ENCODE measurements around the gene NUCB1.
"Not testable (repeated sequence)": the region's sequence is repeated elsewhere in the genome, so short reads cannot be mapped to it uniquely, and the experiment has no call there.

Gene NUCB1

GRCh38 chr19:48906324-48906723, 6.2 kb downstream of the NUCB1 start:
- DNase-seq: no peak

- no peak for DNase-seq
These were observed 7.6 kb downstream of the NUCB1 start for GRCh38 chr19:48907671-48908070.

DNA sequence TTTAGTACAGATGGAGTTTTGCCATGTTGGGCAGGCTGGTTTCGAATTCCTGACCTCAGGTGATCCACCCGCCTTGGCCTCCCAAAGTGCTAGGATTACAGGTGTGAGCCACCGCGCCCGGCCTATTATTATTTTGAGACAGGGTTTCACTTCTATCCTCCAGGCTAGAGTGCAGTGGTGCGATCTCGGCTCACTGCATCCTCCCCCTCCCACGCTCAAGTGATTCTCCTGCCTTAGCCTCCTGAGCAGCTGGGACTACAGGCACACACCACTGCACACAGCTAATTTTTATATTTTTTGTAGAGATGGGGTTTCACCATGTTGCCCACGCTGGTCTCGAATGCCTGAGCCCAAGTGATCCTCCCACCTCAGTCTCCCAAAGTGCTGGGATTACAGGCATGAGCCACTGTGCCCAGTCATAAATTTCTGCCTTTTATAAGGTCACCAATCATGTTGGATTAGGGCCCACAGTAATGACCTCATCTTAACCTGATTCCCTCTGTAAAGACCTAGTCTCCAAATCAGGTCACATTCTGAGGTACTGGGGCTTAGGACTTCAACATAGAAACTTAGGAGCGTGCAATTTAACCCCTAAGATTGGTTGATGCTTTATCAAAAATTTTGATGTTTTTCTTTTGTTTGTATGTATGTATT, 9.4 kb downstream of the NUCB1 start:
- not testable (repeated sequence) for DNase-seq

DNA sequence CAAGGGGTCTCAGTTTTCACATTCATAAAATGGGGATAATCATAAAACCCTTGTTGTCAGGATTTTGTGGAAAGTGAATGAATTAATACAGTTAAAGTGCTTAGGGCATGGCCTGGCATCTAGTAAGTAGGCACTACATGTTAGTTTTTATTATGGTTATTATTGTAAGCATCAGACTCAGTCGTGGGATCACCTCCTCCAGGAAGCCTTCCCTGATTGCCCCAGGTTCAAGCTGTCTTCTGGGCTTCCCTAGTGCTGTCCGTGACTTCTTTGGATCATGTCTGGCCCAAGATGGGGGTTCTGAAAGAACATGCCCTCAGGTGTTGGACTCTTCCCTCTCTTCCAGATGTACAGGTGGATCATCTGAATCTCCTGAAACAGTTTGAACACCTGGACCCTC, 10.7 kb downstream of the NUCB1 start:
- no peak for DNase-seq

GRCh38 chr19:48913114-48913889, 13.2 kb downstream of the NUCB1 start:
- DNase-seq: no peak

DNA sequence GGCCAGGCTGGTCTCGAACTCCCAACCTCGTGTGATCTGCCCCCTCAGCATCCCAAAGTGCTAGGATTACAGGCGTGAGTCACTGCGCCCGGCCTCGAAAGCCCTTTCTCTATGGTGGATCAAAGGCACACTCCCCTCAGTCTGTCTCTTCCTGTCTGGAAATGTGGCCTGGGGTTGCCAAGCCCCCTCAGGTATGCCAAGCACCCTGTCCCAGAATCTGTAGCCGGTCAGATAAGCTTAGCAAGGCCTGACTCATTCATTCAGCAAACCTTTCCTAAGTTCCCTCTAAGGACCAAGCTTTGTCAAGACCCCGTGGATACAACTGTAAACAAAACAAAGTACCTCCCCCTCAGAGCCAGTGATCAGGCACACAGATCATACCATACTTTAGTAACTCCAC, 14.1 kb downstream of the NUCB1 start:
- no peak for DNase-seq

- DNase-seq: no peak
These were observed 15.6 kb downstream of the NUCB1 start for GRCh38 chr19:48915757-48916156.

GRCh38 chr19:48918071-48918470, 18.0 kb downstream of the NUCB1 start:
- no peak for DNase-seq

DNA sequence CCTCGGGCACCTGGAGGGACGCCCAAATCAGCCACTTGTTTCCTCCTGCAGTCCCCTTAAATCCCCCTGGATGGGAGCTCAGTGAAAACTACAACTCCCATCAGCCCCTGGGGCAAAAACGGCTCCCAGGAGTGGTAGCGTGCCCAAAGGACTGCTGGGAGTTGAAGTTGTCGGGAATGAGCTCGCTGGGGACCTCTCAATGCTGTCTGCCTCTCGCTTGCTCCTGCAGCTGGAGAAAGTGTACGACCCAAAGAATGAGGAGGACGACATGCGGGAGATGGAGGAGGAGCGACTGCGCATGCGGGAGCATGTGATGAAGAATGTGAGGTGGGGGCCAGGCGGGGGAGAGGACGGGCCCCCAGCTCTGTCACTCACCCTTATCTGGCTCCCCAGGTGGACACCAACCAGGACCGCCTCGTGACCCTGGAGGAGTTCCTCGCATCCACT, 18.7 kb downstream of the NUCB1 start:
- no peak for DNase-seq

GRCh38 chr19:48919271-48919670, 19.2 kb downstream of the NUCB1 start:
- not testable (repeated sequence) for DNase-seq

DNA sequence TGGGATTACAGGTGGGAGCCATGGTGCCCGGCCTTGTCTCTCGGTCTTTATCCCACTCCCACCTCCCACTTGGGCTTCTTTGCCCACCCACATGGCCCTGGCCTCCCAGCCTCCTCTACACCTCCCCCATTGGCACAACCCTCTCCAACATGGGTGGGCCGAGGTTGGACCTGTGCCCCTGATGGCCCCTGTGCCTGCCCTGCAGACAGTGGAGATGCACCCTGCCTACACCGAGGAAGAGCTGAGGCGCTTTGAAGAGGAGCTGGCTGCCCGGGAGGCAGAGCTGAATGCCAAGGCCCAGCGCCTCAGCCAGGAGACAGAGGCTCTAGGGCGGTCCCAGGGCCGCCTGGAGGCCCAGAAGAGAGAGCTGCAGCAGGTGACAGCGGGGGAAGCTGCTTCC, 20.8 kb downstream of the NUCB1 start:
- DNase-seq: no peak

- no peak for DNase-seq
These were observed 21.8 kb downstream of the NUCB1 start for GRCh38 chr19:48921721-48922500.

DNA sequence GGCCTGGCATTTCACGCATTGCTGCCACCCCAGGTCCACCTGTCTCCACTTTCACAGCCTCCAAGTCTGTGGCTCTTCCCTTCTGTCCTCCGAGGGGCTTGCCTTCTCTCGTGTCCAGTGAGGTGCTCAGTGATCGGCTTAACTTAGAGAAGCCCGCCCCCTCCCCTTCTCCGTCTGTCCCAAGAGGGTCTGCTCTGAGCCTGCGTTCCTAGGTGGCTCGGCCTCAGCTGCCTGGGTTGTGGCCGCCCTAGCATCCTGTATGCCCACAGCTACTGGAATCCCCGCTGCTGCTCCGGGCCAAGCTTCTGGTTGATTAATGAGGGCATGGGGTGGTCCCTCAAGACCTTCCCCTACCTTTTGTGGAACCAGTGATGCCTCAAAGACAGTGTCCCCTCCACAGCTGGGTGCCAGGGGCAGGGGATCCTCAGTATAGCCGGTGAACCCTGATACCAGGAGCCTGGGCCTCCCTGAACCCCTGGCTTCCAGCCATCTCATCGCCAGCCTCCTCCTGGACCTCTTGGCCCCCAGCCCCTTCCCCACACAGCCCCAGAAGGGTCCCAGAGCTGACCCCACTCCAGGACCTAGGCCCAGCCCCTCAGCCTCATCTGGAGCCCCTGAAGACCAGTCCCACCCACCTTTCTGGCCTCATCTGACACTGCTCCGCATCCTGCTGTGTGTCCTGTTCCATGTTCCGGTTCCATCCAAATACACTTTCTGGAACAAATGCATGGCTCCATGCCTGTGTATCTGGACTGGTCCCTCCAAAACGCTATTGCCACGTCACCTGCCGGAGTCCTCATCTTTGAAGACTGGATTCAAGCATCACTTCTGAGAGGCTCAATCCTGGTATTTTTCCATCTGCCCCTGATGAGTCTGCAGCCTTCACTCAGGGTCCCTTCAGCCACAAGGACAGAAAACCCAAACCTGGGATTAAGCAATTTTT, 22.7 kb downstream of the NUCB1 start:
- DNase-seq: no peak

DNA sequence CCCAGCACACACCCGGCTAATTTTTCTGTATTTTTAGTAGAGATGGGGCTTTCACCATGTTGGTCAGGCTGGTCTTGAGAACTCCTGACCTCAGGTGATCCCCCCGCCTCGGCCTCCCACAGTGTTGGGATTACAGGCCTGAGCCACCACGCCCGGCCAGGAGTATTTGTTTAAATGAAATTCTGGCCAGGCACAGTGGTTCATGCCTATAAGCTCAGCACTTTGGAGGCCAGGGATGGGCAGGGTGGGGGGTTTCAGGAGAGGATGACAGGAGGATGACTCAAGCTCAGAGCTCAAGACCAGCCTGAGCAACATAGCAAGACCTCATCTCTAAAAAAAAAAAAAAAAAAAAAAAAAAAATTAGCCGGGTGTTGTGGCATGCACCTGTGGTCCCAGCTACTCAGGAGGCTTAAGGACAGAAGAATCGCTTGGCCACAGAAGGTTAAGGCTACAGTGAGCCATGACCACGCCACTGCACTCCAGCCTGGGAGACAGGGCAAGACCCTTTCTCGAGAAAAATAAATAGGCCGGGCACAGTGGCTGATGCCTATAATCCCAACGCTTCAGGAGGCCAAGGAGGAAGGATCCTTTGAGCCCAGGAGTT, 25.2 kb downstream of the NUCB1 start:
- DNase-seq: no peak

GRCh38 chr19:48925890-48926289, 25.8 kb downstream of the NUCB1 start:
- not testable (repeated sequence) for DNase-seq

GRCh38 chr19:48926909-48927308, 26.8 kb downstream of the NUCB1 start:
- no peak for DNase-seq

GRCh38 chr19:48927692-48928091, 27.6 kb downstream of the NUCB1 start:
- not testable (repeated sequence) for DNase-seq

- DNase-seq: no peak
These were observed 28.3 kb downstream of the NUCB1 start for GRCh38 chr19:48928164-48929025.

DNA sequence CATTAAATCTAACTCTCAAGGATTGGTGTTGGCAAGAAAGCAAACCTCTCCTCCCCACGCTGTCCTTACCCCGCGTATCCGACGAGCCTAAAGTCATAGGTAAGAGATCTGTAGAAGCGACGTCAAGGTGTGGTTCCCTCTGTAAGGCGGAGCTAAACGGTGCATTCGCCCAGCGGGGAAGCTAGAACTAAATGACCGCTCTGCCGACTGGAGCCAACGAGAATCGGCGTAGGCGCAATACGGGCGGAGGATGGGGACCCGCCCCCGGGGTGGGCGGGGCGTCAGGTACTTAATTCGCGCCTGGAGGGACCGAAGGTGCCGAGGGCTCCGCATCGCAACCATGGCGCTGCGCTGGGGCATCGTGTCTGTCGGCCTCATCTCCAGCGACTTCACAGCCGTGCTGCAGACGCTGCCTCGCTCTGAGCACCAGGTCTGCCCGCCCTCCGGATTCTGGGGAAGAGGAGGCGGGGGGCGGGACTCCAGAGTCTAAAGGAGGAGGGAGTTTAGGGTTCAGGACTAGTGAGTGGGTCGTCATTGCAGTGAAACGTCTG, 33.3 kb downstream of the NUCB1 start, which contains the start of gene DHDH:
TSS of gene DHDH (plus strand) at position 318 of the 551 bp plus-strand sequence. CDS start at position 341, 23 bp downstream.
- peak; percentile 73 for DNase-seq

- no peak for DNase-seq
These were observed 34.7 kb downstream of the NUCB1 start for GRCh38 chr19:48934837-48935236.

DNA sequence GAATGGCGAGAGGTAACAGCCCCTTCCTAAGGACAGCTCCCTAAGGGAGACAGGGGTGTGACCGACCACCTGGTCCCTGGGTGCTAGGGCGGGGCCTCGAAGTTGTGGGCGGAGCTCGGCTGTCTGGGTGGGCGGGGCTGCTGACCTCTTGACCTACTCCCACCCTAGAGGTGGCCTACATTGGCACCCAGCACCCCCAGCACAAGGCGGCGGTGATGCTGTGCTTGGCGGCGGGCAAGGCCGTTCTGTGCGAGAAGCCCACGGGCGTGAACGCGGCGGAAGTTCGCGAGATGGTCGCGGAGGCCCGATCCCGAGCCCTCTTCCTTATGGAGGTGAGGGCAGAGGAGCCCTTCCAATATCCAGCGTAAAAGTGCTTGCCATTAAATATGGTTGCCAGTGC, 35.8 kb downstream of the NUCB1 start:
- no peak for DNase-seq

All from stimulated activated naive CD4-positive, alpha-beta T cell treated with Interleukin-2 at 50 U/mL for 16 hours (primary cell).